HG03280 (cell line): Measurements from ENCODE around the gene RAD51.

Experiments used
- ATAC-seq: cut with Tn5 transposase; IDR thresholded peaks from one replicate; pipeline ENCODE4 v1.9.1; 2021; ENCODE audit warnings: mild to moderate bottlenecking, moderate library complexity; ENCODE audit not compliant: unreplicated experiment

The RAD51 gene

GRCh38 chr15:40721701-40722100, 26.7 kb downstream of the RAD51 start:
- ATAC-seq, result no peak

- no peak for ATAC-seq
These were observed 27.4 kb downstream of the RAD51 start for GRCh38 chr15:40722354-40722753.

- ATAC-seq, result no peak
These were observed 28.0 kb downstream of the RAD51 start for GRCh38 chr15:40722934-40723333.

- ATAC-seq, result no peak
These were observed 28.9 kb downstream of the RAD51 start for GRCh38 chr15:40723919-40724318.

- ATAC-seq, result no peak
These were observed 36.1 kb downstream of the RAD51 start for GRCh38 chr15:40731034-40731433.

- ATAC-seq, result no peak
These were observed 41.6 kb downstream of the RAD51 start for GRCh38 chr15:40736575-40736974.

- no peak for ATAC-seq
These were observed 42.1 kb downstream of the RAD51 start for GRCh38 chr15:40737048-40737447.

GRCh38 chr15:40739047-40739446, 44.1 kb downstream of the RAD51 start:
- no peak for ATAC-seq

- ATAC-seq, result no peak
These were observed 44.9 kb downstream of the RAD51 start for GRCh38 chr15:40739854-40740253.

GRCh38 chr15:40743485-40743901, 48.5 kb downstream of the RAD51 start:
- no peak for ATAC-seq

- ATAC-seq, result no peak
These were observed 49.2 kb downstream of the RAD51 start for GRCh38 chr15:40743921-40744814.

GRCh38 chr15:40744815-40745152, 49.8 kb downstream of the RAD51 start:
- no peak for ATAC-seq

GRCh38 chr15:40746916-40747418, 52.0 kb downstream of the RAD51 start:
- ATAC-seq, result no peak

- ATAC-seq, result no peak
These were observed 53.0 kb downstream of the RAD51 start for GRCh38 chr15:40747685-40748631.

GRCh38 chr15:40749151-40749630, 54.2 kb downstream of the RAD51 start:
- ATAC-seq, result no peak

GRCh38 chr15:40750885-40751284, 55.9 kb downstream of the RAD51 start:
- ATAC-seq, result no peak

GRCh38 chr15:40751745-40752144, 56.8 kb downstream of the RAD51 start:
- no peak for ATAC-seq

GRCh38 chr15:40754574-40754882, 59.6 kb downstream of the RAD51 start:
- ATAC-seq, result peak; percentile 21

- ATAC-seq, result peak; percentile 87
These were observed 60.2 kb downstream of the RAD51 start, which contains the start of gene RMDN3 for GRCh38 chr15:40754883-40755811. Gene RMDN3, minus strand, starts transcription at chr15:40755254. Its CDS starts 471 bp downstream, at chr15:40754783.

GRCh38 chr15:40755812-40756208, 60.8 kb downstream of the RAD51 start:
- no peak for ATAC-seq
